GM21786 (cell line): Measurements from ENCODE around the gene MATN1.

Source experiments
- ATAC-seq: cut with Tn5 transposase; IDR thresholded peaks from one replicate; pipeline ENCODE4 v1.9.1; 2021; ENCODE audit not compliant: unreplicated experiment

The MATN1 gene

DNA sequence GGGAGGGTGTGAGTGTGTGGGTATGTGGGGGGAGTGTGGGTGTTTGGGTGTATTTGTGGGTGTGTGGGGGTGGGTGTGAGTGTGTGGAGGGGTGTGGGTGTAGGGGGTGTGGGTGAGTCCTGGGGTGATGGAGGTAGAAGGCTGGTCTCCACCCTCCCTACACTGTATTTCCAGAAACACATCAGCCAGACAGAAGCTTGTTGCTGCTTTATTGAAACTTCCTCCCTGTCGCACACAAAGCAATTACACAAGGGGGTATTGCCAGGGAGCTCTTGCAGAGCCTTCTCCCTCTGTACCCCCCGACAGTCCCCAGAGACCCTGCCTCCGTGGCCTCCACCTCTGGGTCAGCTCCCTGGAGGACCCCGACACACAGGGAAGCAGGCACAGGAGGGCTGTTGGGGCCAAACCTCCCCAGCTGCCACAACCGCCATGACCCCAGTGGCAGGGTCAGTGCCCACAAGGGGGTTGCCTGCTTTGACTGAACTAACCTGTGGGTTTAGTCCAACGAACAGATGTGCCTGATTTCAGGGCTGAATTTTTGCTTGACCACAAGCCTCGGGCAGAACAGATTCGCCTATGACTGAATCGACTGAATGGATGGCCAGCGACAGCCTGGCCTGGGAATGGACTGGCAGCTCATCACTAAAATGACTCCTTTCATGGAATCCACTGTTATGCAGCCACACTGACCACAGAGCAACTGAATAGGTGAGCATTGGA, 9.1 kb upstream of the MATN1 start:
- ATAC-seq: peak; percentile 51

DNA sequence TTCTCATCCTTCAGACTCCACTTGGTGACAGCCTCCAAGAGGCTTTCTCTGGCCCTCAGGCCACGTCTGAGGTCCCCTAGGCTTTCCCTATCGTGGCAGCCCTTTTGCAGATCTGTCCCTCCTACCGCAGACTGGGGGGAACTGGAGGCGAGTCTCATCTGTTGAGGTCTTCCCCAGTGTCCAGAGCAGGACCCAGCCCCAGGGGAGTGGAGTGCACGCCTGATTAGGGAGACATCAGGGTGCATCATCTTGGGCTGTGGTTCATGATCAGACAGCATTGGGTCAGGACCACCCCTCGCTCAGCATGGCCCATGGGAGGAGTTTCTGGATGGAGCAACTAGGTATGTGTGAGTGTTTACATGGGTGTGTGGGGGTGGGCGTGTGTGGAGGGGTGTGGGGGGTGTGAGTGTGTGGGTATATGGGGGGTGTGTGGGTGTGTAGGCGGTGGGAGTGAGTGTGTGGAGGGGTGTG, 8.5 kb upstream of the MATN1 start:
- ATAC-seq: no peak

DNA sequence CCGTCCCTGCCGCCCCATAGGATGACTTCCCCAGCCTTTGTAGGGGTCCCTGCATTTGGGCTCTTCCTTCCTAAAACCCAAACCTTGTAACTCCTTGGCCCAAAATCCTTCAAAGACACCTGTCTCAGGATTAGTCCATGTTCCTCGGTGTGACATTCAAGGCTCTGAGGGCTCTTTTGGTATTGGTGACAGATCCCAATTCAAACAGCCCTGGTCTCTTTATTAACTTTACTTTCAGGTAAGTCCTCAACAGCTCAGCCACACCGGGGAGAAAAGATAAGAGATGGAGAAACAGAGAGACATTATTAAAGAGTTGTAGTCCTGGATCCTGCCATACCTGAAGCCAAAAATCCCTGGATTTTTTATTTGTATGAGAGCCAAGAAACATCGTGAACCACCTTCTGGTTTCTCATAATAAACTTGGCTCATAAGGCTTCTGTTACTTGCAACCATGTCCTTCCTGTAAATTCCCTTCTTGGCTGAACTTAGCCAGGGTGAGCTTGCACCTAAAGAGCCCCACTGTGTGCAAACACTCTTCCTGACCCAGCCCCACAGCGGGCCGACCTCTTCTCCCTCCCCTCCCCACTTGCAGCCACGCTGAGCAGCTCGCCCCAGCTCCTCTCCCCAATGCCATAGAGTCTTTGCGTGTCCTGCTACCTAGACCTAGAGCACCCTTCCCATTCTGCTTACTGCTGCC, 7.9 kb upstream of the MATN1 start:
- ATAC-seq: no peak

DNA sequence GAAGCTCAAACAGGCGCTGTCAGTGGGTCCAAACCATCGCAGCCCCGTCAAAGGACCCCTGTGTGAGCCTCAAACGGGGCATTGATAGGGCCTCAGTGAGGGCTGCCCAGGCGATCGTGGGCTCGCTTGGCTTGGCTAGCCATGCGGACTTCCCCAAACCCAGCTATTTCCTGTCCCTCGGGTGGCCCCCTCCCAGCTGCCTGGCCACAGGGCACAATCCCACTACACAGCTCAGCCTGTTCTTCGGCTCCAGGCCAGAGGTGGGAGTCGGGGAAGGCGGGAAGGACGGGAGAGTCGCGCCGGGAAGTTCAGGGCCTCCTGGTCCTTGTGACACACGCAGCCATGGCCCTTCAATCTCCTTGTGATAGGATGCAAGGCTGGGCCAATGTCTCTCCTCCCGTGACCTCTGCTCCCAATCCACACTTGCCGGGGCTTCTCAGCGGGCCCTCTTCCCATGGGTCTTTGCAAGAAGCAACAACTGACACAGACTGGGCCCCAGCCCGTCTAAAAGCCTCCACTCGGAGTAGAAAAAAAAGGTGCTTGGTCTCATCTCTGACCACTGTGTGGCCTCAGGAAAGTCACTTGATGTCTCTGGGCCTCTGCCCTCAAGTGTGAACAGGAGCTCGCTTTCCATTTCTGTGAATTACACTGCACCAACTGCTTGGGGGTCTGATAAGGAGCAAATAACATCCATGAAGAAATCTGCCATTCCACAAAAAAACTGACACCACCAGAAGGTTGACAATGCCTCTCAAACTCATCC, 7.1 kb upstream of the MATN1 start:
- ATAC-seq: no peak

DNA sequence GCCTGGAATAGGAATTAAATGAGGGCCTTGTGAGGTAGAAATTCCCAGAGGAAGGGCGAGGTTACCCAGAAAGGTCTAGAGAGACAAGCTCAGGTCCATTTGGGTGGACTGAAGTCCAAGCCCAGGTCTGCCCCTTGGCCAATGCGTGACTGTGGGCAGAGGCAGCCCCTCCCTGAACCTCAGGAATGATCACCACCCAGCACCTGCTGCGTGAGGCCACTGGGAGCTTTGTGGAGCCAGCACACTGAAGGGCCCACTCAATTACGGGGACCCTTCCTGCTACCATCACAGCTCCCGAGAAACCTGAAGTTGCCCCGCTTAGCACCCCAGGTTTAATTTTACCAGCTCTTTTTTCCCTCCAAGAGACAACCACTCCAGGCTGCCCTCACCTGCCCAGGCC, 6.5 kb upstream of the MATN1 start:
- ATAC-seq: no peak

DNA sequence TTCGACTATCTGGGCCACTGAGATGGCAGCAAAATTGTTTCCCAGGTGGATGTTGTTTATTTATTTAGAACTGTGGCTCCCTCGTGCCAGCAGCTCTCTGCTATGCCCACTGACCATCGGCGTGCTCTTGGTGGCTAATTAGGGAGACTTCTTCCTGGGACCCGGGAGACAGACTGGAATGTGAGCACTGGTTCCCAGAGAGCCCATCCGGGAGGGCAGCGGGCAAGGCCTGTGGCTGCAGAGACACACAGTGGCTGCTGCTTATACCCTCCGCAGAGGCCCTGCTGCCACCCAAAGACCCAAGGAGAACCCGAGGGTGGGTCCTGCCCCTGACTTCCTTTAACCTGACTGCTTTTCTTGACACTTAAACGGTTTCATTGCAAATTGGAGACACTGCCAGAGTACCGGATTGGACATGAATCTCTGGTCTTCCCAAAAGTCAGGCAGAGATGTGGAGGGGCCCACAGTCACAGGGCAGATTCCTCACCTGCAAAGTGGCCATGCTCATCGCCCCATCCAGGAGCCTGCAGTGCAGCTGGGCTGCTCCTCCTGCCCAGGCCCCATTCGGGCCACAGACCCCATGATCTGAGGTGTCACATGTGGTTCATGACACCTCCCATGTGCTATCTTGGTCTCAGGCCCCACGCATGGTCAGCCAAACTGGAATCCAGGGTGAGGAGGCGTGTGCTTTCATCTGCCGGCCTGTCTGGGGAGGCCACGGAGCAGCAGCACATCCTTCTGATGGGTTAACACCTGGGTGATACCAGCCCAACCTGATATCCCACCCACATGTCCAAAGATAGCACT, 5.7 kb upstream of the MATN1 start:
- no peak for ATAC-seq

DNA sequence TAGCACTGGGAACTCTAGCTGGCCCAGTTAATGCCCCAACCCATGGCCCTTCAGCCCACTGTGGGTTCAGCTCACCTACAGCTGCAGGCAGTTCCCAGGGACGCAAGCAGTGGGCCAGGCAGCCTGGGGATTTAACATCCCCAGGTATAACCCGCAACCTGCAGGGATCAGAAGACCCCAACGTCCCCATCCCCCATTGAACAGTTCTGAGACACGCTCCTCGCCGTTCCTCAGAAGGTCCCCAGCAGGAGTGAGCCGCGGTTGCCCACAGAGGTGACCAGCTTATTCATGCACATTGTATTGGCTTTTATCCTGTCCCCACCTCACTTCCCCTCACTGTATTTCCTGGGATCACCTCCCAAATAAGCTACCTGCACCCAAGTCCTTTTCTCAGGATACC, 5.0 kb upstream of the MATN1 start:
- no peak for ATAC-seq

DNA sequence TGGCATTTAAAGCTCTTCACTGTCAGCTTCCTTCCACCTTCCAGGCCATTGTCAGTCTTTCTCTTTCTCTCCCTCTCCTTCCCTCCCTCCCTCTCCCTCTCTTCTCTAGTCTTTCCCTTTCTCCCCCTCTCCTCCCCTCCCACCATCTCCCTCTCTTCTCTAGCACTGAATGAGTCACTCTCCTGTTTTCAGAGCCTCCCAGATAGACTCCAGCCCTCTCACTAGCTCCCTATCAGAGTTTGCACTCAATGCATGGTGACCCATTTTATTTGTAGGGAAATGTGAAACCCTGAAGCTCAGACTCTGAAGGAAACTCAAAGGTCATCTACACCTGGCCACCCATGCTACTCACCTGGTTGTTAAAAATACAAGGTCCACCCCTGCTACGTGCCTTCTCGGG, 4.4 kb upstream of the MATN1 start:
- no peak for ATAC-seq

DNA sequence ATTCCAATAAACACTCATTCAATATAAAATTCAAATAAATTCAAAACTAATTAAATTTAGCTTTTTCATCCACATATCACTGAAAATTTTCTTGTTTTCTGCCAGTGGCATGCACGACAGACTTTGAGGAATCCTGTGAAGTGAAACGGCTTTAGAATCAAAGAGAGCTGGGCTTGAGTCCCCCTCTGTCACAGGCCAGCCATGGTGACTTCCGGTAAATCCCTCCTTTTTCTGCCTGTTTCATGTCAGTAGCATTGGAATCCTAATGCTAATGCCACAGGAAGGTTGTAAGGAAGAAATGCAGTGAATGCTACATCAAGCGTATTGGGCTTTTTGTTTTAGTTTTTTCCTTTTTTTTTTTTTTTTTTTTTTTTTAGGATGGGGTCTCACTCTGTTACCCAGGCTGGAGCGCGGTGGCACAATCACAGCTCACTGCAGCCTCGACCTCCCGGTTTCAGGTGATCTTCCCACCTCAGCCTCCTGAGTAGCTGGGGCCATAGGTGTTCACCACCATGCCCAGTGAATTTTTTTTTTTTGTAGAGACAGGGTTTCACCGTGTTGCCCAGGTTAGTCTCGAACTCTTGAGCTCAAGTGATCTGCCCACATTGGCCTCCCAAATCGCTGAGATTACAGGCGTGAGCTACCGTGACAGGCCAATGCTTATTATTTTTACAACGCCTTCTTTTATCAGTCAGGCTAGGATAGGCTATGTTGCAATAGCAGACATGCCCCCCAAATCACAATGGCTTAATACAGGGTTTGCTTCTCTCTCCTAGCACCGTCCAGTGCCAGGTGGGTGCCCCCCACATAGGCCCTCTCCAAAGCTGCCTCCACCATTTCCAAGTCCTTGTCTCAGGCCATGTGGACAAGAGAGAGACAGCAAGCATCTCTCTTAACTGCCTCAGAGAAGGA, 3.6 kb upstream of the MATN1 start:
- no peak for ATAC-seq

DNA sequence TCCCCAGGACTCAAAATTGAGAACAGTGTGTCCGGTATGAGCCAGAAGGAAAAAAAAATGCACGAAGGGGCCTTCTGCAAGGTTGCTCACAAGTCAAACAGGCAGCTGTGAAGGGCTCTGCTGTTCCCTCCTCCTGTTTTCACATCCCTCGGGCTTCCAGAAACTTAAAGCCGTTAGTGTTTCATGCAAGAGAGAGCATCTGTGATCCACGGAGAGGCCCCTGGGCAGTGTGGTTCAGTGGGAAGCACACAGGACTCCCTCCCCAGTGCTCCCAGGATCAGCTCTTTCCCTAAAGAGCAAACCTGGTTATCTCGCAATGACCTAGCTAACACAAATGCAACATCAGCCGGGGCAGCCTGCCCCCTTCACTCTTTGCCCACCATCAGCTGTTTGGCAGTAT, 2.9 kb upstream of the MATN1 start:
- no peak for ATAC-seq

DNA sequence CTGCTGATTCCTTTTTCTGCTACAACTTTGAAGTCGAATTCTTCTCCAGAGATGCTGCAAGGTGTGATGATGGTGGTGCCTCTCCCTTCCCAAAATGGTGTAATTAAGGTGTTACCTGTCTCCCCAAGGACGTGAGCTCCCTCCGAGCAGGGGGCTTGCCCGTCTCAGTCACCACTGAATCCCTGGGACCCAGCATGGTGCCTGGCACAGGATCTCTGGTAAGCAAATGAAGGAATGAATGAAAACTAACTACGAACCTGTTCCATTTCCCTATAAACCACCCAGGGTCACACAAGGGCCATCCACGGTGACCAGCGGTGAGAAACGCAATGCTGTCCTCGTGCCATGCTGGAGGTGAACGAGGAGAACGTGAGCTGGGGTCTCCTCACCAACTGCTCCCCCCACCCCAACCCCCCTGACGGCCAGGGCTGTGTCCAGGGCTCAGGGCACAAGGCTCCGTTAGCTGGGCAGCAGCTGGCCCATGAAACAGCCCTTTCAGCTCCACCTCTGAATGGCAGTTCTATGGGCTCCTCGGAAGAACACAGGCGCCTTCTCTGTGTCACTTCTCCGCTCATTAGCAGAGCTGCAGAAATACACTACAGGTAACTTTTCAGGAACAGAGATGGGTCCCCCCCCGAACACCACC, 2.2 kb upstream of the MATN1 start:
- no peak for ATAC-seq

DNA sequence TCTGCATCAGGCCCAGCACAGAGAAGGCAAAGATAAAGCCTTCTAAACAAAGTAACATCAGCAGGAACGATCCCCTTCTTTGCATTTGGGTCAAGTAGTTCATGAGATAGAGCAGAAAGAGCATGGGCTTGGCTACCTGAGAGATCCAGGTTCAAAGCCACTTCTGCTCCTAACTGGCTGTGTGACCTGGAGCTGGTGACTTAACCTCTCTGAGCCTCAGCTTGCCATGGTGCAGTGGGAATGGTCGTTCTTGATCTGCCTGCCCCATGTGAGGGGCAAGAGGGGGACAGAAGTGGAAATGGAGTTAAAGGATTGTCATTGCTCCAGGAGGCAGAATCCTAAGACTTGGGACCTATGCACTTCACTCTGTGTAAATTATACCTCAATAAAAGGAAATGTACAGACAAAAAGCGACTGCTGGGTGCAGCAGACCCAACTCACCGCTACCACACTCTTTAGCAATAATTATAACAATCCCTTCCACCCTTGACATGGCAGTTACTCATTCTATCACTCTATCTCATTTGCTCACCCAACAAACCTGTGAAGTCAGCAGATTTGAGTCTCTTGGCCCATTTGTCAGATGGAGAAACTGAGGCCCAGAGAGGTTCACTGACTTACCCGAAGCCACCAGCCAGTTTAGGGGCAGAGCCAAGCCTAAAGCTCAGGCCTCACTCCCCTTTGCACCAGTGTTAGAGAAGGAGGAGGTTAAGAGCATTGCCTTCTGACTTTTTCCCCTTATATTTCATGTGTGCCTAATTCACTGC, 1.5 kb upstream of the MATN1 start:
- ATAC-seq: no peak

DNA sequence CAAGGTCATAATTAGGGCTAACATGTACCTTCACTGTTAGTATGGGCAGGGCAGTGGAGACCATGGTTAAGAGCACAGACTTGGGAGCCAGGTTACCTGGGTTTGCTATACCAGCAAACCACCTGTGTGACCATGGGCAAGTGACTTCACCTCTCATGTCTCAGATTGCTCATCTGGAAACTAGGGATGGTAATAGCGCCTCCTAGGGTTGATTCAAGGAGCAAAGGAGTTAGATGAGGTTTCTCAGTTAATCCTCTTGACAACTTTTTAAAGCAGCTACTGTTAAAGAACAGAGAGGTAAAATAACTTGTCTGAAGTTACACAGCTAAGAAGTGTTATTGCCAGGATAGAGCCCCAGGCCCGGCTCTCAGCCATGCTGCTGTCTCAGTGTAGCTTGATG, 790 bp upstream of the MATN1 start:
- ATAC-seq: no peak

DNA sequence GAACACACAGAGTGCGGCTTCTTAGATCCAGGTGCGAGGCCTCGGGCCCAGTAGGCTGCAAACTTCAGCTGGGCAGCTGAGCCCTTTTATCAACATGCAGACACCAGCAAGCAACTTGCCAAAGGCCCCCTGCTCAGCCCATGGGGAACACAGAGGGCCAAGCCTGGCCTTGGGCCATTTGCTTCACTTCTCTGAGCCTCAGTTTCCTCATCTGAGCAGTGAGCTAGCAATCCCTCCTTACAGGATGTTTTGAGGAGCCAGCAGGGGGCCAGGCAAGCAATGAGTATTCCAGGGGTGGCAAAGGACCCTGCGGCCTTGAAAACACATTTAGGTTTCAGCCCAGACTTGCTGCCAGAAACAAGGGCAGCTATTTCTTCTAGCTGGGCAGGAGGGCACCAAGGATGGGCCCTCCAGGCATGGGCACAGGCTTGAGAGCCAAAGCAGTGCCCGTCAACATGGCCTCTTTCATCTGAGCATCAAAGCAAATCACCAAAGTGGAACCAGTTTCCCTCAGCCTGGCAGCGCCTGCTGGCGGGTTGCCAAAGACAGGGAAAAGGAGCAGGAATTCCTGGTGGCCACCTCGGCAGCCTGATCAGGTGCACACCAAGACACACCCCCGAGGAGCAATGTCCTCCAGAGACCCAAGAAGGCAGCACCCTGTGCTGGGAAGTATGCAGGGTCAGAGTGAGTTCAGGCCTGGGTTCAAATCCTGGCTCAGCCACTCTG, 1.4 kb downstream of the MATN1 start:
- no peak for ATAC-seq

DNA sequence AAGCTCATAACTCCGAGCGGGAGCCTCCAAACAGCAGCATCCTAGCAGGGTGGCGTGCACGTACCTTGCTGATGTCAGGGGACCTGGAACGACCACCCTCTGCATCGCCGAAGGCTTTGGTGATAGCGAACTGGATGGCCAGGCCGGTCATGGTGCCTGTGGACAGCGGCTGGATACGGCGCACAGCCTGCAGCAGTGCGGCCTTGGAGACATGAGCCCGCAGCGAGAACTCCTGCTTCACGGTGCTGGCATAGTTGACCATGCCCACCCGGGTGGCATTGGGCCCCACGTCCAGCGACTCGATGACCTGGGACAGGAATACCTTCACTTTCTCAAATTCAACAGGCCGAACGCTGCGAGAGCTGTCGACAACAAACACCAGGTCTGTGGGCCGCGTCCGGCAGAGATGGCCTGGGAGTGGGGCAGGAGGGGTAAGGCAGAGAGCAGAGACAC, 2.0 kb downstream of the MATN1 start:
- ATAC-seq: no peak

DNA sequence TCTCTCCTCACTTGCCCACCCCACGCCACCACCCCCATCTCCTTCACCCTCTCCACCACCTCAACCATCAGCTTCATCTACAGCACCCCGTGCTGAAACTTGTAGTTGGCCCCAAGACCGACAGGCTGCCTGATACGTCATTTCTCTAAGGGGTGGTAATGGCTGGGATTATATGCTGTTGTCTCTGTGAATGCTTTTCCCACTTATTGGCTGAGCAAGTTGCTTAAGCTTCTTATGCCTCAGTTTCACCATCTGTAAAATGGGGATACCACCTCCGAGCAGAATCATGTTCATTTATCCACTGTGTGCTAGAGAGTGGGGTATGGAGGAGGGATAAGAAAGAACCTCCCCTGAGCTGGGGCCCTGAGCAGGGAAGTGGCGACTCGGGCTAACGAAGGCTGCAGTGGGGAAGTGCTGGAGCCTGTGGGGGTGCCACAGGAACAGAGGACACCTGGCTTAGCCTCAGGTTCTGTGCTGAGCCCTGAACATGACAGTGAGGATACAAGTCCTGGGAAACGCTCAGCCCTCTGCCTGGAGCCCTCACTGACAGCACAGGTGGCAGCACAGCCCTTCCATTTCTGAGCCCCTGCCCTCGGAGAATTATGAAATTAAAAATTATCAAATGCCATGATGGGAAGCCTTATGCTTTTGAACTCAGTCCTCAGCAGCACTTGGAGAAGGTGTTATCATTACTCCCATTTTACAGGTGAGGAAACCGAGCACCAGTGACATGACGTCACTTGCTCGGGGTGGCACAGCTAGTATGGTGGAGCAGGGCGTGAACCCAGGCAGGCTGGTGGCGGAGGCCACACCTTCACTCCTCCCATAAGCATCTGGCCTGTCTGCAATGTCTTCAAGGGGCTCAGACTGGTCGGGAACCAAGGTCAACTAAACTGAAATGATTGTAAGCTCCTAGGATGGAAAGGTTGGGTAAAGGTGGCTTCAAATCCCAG, 2.8 kb downstream of the MATN1 start:
- ATAC-seq: no peak
